GM12875 (cell line): ENCODE measurements around the gene OR1J1.

Source experiments
- H3K4me3 ChIP-seq: one replicate; pipeline ENCODE4 v1.5.1; 2011; ENCODE audit warnings: low read depth, low read length, control low read depth
- CTCF ChIP-seq: IDR thresholded peaks from 2 replicates; pipeline ENCODE4 v1.5.1; 2011; ENCODE audit warnings: low read depth, mild to moderate bottlenecking, control low read depth, inconsistent platforms, low read length, moderate library complexity, borderline replicate concordance; ENCODE audit not compliant: insufficient read depth

Gene OR1J1

GRCh38 chr9:122506964-122507363, 29.2 kb upstream of the OR1J1 start:
- no peak for TF ChIP-seq CTCF
- no peak overlapping the region for H3K4me3 ChIP-seq

GRCh38 chr9:122498883-122499288, 21.2 kb upstream of the OR1J1 start:
- no peak overlapping the region for H3K4me3 ChIP-seq
- TF ChIP-seq CTCF: peak; percentile 79

GRCh38 chr9:122479062-122479461, 1.3 kb upstream of the OR1J1 start:
- no peak for TF ChIP-seq CTCF
- no peak overlapping the region for H3K4me3 ChIP-seq

GRCh38 chr9:122477346-122477745, 380 bp downstream of the OR1J1 start:
- H3K4me3 ChIP-seq: no peak overlapping the region
- TF ChIP-seq CTCF: no peak

- TF ChIP-seq CTCF: no peak
- no peak overlapping the region for H3K4me3 ChIP-seq
Observed at GRCh38 chr9:122475717-122476116, 2.0 kb downstream of the OR1J1 start.

- no peak overlapping the region for H3K4me3 ChIP-seq
- TF ChIP-seq CTCF: no peak
Observed at GRCh38 chr9:122474561-122474960, 3.2 kb downstream of the OR1J1 start.

- no peak overlapping the region for H3K4me3 ChIP-seq
Observed at GRCh38 chr9:122468735-122469134, 9.0 kb downstream of the OR1J1 start.

More at GRCh38 chr9:122468735-122469134, 9.0 kb downstream of the OR1J1 start:
- no peak for TF ChIP-seq CTCF
